H9 (cell line): ENCODE results near the gene AKAP12. TPM values are rescaled to one million over a fixed set of nuclear protein-coding genes. Genes with fewer than 3 reads are reported as not detected.

Source experiments
- DNase-seq: peaks from one replicate; pipeline ENCODE4 v3.0.0-alpha.2; 2017
- H2AFZ ChIP-seq: one replicate; pipeline ENCODE4 v1.6.1; 2013; ENCODE audit warnings: mild to moderate bottlenecking, low read length, control low read depth, moderate library complexity
- H2AK5ac ChIP-seq: 2 replicates; pipeline ENCODE4 v1.6.1; 2013; ENCODE audit warnings: low read length, control low read depth, mixed read lengths; ENCODE audit not compliant: insufficient read length
- H2BK120ac ChIP-seq: one replicate; pipeline ENCODE4 v1.6.1; 2013; ENCODE audit warnings: low read depth, mild to moderate bottlenecking, low read length, control low read depth, inconsistent platforms; ENCODE audit not compliant: poor library complexity, severe bottlenecking
- H2BK12ac ChIP-seq: 2 replicates; pipeline ENCODE4 v1.6.1; 2013; ENCODE audit warnings: low read length, control low read depth, mixed read lengths, low read depth; ENCODE audit not compliant: insufficient read length
- H2BK15ac ChIP-seq: 2 replicates; pipeline ENCODE4 v1.6.1; 2013; ENCODE audit warnings: low read depth, low read length, control low read depth
- H2BK20ac ChIP-seq: one replicate; pipeline ENCODE4 v1.6.1; 2013; ENCODE audit warnings: low read depth, mild to moderate bottlenecking, low read length, control low read depth, inconsistent platforms; ENCODE audit not compliant: poor library complexity, severe bottlenecking
- H2BK5ac ChIP-seq: 2 replicates; pipeline ENCODE4 v1.6.1; 2013; ENCODE audit warnings: low read length, control low read depth, mixed read lengths; ENCODE audit not compliant: insufficient read length
- H3K14ac ChIP-seq: 2 replicates; pipeline ENCODE4 v1.6.1; 2013; ENCODE audit warnings: low read length, control low read depth; ENCODE audit not compliant: insufficient read depth
- H3K18ac ChIP-seq: 2 replicates; pipeline ENCODE4 v1.6.1; 2013; ENCODE audit warnings: low read depth, mild to moderate bottlenecking, mixed read lengths, low read length, control low read depth; ENCODE audit not compliant: insufficient read length
- H3K23ac ChIP-seq: 2 replicates; pipeline ENCODE4 v1.6.1; 2013; ENCODE audit warnings: low read length, control low read depth, mixed read lengths, low read depth; ENCODE audit not compliant: insufficient read length
- H3K23me2 ChIP-seq: 2 replicates; pipeline ENCODE4 v1.6.1; 2013; ENCODE audit warnings: low read depth, mild to moderate bottlenecking, mixed read lengths, low read length, control low read depth; ENCODE audit not compliant: insufficient read length, poor library complexity, severe bottlenecking
- H3K27ac ChIP-seq: 2 replicates; pipeline ENCODE4 v1.5.1; 2013; ENCODE audit warnings: low read length, control low read depth, mixed read lengths, low read depth; ENCODE audit not compliant: insufficient read length
- H3K27me3 ChIP-seq: 2 replicates; pipeline ENCODE4 v1.6.1; 2013; ENCODE audit warnings: low read length, control low read depth, inconsistent platforms; ENCODE audit not compliant: insufficient read depth
- H3K4ac ChIP-seq: 2 replicates; pipeline ENCODE4 v1.6.1; 2013; ENCODE audit warnings: low read depth, mild to moderate bottlenecking, control low read depth, inconsistent platforms, low read length, moderate library complexity
- H3K4me1 ChIP-seq: 2 replicates; pipeline ENCODE4 v1.6.1; 2013; ENCODE audit warnings: low read length, control low read depth, inconsistent platforms; ENCODE audit not compliant: insufficient read depth
- H3K4me2 ChIP-seq: 2 replicates; pipeline ENCODE4 v1.6.1; 2013; ENCODE audit warnings: low read length, control low read depth, mixed read lengths; ENCODE audit not compliant: insufficient read length, insufficient read depth
- H3K56ac ChIP-seq: 2 replicates; pipeline ENCODE4 v1.6.1; 2013; ENCODE audit warnings: low read depth, mild to moderate bottlenecking, mixed read lengths, low read length, control low read depth; ENCODE audit not compliant: insufficient read length
- H3K79me1 ChIP-seq: 2 replicates; pipeline ENCODE4 v1.6.1; 2013; ENCODE audit warnings: low read depth, mild to moderate bottlenecking, moderate library complexity, low read length, control low read depth, inconsistent platforms; ENCODE audit not compliant: insufficient read depth, poor library complexity, severe bottlenecking
- H3K79me2 ChIP-seq: 2 replicates; pipeline ENCODE4 v1.6.1; 2013; ENCODE audit warnings: low read length, control low read depth, inconsistent platforms; ENCODE audit not compliant: insufficient read depth
- H3K9ac ChIP-seq: 2 replicates; pipeline ENCODE4 v1.6.1; 2013; ENCODE audit warnings: low read length, control low read depth, mixed read lengths; ENCODE audit not compliant: insufficient read length; ENCODE audit errors: extremely low read depth
- H3K9me3 ChIP-seq: one replicate; pipeline ENCODE4 v1.6.1; 2013; ENCODE audit warnings: low read depth, low read length, inconsistent platforms; ENCODE audit not compliant: control insufficient read depth
- H3T11ph ChIP-seq: one replicate; pipeline ENCODE4 v1.6.1; 2013; ENCODE audit warnings: mild to moderate bottlenecking, low read length, control low read depth, inconsistent platforms
- H4K20me1 ChIP-seq: one replicate; pipeline ENCODE4 v1.6.1; 2013; ENCODE audit not compliant: control insufficient read depth, insufficient read length, insufficient read depth
- H4K5ac ChIP-seq: 2 replicates; pipeline ENCODE4 v1.6.1; 2013; ENCODE audit warnings: low read depth, mild to moderate bottlenecking, mixed read lengths, low read length, control low read depth; ENCODE audit not compliant: insufficient read length
- H4K8ac ChIP-seq: replicated peaks from 2 replicates; pipeline ENCODE4 v1.6.1; 2013; ENCODE audit warnings: low read length, control low read depth, mixed read lengths, low read depth; ENCODE audit not compliant: insufficient read length
- H4K91ac ChIP-seq: 2 replicates; pipeline ENCODE4 v1.6.1; 2013; ENCODE audit warnings: low read depth, mild to moderate bottlenecking, moderate library complexity, mixed read lengths, low read length, control low read depth; ENCODE audit not compliant: insufficient read length
- H3K27ac Mint-ChIP-seq, 3 experiments: 2 replicates in 2 of 3; 3 replicates in 1 of 3; pipeline ENCODE4 v1.8.0; 2020 to 2021; ENCODE audit warnings: mixed read lengths in 3 of 3, mild to moderate bottlenecking in 1 of 3, moderate library complexity in 1 of 3
- H3K27me3 Mint-ChIP-seq: 2 replicates; pipeline ENCODE4 v1.8.0; 2021; ENCODE audit warnings: low read depth, mild to moderate bottlenecking, moderate library complexity, mixed read lengths
- H3K36me3 Mint-ChIP-seq, 3 experiments: 2 replicates in 2 of 3; 3 replicates in 1 of 3; pipeline ENCODE4 v1.8.0; 2020 to 2021; ENCODE audit warnings: low read depth in 3 of 3, mixed read lengths in 3 of 3; ENCODE audit not compliant: insufficient read depth in 1 of 3
- H3K4me1 Mint-ChIP-seq, 2 experiments: 2 replicates each; pipeline ENCODE4 v1.8.0; 2020; ENCODE audit warnings: mixed read lengths in 2 of 2
- H3K4me3 Mint-ChIP-seq, 2 experiments: 2 replicates in 1 of 2; 3 replicates in 1 of 2; pipeline ENCODE4 v1.8.0; 2020 to 2021; ENCODE audit warnings: mild to moderate bottlenecking in 2 of 2, mixed read lengths in 2 of 2, moderate library complexity in 1 of 2
- H3K9me3 Mint-ChIP-seq, 2 experiments: 2 replicates in 1 of 2; 3 replicates in 1 of 2; pipeline ENCODE4 v1.8.0; 2020; ENCODE audit warnings: mild to moderate bottlenecking in 2 of 2, mixed read lengths in 2 of 2, moderate library complexity in 1 of 2
- WGBS: extraction: QIAGEN DNeasy Blood & Tissue Kit; methylation state at CpG from one replicate; pipeline ENCODE4 v1.1.7; 2013; ENCODE audit warnings: missing lambda C conversion rate, low lambda C conversion rate, mixed read lengths; ENCODE audit not compliant: insufficient read length; ENCODE audit errors: extremely low coverage; 5-methylcytosine and 5-hydroxymethylcytosine counted together
- total RNA-seq: library from RNA; stranded (reverse); gene quantifications from 2 replicates; pipeline ENCODE4 v1.2.1, GENCODE V29; 2021
- TF ChIP-seq, protein P1 (sequence below): fragments of 200-600 bp; sonication (generic); conservative IDR thresholded peaks from 3 replicates; pipeline ENCODE4 v1.8.0; 2021; ENCODE audit warnings: antibody characterized with exemption, mild to moderate bottlenecking

Gene AKAP12
- total RNA-seq, 1 experiment from 2014 or later, result 52.3 TPM

DNA sequence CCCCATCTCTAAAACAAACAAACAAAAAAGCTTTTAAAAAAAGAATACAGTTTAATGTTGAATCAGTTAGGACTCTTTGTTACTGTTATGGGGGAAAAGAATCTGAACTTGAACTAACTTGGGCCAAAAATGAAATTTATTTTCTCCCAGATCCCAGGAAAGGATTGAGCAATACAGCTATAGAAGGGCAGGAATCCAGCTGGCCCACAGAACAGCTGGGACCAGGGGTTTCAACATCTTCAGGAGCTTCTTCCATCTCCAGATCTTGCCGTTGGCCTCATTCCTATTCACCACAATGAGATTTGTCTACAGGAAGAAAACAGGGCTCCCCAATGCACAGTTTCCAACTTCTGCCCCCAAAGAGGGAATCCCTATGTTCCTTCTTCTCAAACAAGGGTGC, 43.2 kb upstream of the AKAP12 start:
- H2AFZ ChIP-seq, result no peak overlapping the region
- no peaks in the 10 kb centered on the region for H3K4me1 Mint-ChIP-seq

More for the DNA sequence above, 43.2 kb upstream of the AKAP12 start:
- Histone ChIP-seq H3K18ac (no peak overlapping the region), H3K9me3 (no peaks in the 10 kb centered on the region), H4K20me1 (no peaks in the 10 kb centered on the region), H3K9ac (no peak overlapping the region), H3K79me1 (no peaks in the 10 kb centered on the region), H2BK12ac (no peak overlapping the region), H3K4me1 (no peaks in the 10 kb centered on the region), H2BK120ac (no peak overlapping the region), H3K56ac (no peak overlapping the region), H4K8ac (no peak overlapping the region), H3K79me2 (no peaks in the 10 kb centered on the region), H3K27ac (no peak overlapping the region), H2BK5ac (no peak overlapping the region), H3K27me3 (no peaks in the 10 kb centered on the region), H3K23me2 (no peaks in the 10 kb centered on the region), H2BK20ac (no peak overlapping the region), H4K5ac (no peak overlapping the region), H2BK15ac (no peak overlapping the region), H3K23ac (no peak overlapping the region), H4K91ac (no peak overlapping the region), H3T11ph (no peak overlapping the region), H3K14ac (no peak overlapping the region), H3K4me2 (no peak overlapping the region), H3K4ac (no peak overlapping the region), H2AK5ac (no peak overlapping the region)
- H3K9me3 Mint-ChIP-seq, result peaks cover 4 to 5% of the 10 kb centered on the region in 2 experiments; a peak in 3 of 5 replicates
- no CpG with 5 or more reads among the region's 1 CpG for WGBS
- H3K27me3 Mint-ChIP-seq, result no peaks in the 10 kb centered on the region
- H3K4me3 Mint-ChIP-seq, result no peak overlapping the region
- no peak for DNase-seq
- no peak overlapping the region for H3K27ac Mint-ChIP-seq
- TF ChIP-seq, protein P1, sequence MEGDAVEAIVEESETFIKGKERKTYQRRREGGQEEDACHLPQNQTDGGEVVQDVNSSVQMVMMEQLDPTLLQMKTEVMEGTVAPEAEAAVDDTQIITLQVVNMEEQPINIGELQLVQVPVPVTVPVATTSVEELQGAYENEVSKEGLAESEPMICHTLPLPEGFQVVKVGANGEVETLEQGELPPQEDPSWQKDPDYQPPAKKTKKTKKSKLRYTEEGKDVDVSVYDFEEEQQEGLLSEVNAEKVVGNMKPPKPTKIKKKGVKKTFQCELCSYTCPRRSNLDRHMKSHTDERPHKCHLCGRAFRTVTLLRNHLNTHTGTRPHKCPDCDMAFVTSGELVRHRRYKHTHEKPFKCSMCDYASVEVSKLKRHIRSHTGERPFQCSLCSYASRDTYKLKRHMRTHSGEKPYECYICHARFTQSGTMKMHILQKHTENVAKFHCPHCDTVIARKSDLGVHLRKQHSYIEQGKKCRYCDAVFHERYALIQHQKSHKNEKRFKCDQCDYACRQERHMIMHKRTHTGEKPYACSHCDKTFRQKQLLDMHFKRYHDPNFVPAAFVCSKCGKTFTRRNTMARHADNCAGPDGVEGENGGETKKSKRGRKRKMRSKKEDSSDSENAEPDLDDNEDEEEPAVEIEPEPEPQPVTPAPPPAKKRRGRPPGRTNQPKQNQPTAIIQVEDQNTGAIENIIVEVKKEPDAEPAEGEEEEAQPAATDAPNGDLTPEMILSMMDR, result no peak
- H3K36me3 Mint-ChIP-seq, result no peaks in the 10 kb centered on the region
